ENCODE measurements around the gene ITPK1.

Gene ITPK1

DNA sequence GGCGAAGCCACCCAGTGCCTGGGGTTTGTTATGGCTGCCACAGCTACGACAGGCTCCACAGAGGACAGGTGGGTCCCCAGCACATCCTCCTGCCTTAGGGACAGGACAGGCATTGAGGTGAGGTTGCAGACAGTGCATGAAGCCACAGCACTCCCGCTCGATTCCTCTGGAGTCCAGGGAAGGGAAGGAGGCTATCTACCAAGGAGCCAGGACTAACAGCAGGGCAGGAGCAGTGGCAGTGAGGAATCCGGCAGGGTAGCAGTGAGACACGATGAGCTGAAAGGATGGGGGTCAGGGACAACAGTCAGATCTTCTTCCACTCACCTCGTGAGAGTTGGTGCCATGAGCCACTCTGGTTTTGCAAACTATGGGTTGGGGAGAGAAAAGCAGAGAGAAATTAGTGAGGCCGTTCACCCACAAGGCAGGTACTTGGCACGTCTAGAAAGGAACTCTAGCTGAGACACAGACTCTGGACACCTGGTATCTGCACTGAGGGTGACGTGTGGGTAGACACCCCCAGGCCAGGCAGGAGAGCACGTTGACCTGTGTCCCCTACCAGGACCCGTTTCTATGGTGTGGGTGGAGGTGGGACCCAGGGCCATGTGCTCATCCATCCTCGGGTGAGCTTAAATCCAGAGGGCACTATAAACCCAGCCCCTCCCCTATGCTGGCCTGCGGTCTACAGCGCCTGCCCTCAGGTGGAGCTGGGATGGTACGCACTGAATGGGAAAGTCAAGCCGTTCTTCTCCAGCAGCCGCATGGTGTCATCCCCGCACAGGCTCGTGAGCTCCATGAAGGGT, 153.5 kb downstream of the ITPK1 start:
- DNase-seq: no peak

DNA sequence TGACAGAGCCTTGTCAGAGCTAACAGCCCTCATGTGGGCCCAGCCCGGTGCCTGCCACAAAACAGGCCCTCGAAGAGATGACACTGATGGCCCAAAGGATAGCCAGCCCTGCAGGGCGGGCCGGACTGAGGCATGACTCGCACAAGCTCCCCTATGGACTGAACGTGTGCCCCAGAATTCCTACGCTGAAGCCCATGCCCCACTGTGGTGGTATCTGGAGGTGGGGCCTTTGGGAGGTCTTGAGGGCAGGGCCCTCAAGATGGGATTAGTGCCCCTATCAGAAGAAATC, 154.2 kb downstream of the ITPK1 start:
- no peak for DNase-seq

DNA sequence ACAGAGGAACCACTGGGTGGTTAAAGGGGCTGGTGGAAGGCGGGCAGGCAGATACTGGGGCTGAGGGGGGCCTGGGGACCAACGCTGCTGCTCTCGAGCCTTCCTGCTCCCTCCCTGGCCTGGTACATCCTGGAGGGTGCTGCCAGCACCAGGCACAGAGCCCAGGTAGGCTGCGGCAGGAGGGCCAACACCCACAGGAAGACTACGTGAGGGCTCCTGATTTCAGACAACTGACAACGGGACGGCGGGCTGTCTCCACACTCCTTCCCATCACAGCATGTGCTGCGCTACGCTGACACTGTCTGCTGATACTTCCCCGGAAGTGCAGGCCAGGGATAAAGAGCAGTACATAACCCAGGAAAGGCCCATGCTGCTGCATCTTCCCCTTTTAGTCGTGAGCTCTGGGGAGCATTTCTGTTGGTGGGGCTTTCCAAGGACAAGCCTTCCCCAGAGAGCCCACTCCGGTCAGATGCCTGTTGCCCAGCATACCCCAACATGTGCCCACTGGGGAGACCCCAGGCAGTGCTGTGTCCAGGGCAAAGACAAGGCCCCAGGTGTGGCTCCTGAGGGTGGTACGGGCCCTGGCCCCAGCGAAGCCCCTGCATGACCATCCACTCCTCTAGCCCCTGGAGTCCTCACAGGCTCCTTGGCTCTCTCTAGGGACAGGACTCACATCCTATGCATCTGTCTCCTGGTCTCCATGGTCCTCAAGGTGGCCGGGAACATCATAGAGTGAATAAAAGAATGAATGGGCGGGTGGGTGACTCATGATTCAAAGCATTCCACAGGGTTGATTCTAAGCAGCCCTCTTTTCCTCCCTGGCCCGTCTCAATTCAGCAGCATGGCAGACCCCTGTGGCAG, 154.8 kb downstream of the ITPK1 start:
- DNase-seq: peak; percentile 44

DNA sequence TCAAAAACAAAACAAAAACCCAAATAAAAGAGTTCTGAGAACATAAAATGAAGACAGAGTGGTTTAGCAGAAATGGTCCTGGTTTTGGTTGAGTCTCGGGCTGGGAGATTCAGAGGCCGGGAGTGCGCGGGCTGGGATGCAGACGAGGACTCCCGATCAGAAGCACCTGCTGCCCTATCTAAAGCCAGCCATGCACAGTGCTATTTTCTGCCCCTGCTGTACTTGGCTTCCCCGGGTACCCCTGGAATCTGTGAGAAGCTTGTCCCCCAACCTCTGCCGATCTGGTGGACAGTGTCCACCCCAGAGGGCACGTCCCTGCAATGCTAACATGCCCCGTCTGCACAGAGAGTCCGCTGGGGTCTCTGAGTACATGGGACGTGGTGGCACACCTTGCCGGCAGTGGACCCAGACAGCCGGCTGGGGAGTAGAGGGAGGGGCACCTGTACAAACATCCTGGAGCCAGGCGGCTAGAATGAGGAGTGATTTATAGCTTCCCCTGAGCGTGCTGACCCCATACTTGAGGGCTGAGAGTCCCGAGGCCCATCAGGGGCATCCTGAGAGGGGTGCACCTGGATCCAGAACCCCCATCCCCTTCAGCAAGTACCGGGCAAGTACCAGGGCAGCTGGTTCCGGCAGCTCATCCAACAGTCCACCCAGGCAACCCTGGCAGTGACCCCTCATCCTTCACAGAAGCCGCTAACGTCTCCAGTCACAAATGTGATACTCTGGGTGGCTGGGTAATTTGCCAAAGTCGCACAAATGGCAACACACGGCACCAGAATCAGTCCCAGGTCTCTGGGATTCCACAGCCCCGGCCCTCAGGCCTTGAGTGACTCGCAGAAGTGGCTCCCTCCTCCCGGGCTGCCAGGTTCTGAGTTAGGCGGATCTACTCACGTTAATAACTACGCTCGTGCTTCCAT, 155.7 kb downstream of the ITPK1 start:
- DNase-seq: peak; percentile 52

DNA sequence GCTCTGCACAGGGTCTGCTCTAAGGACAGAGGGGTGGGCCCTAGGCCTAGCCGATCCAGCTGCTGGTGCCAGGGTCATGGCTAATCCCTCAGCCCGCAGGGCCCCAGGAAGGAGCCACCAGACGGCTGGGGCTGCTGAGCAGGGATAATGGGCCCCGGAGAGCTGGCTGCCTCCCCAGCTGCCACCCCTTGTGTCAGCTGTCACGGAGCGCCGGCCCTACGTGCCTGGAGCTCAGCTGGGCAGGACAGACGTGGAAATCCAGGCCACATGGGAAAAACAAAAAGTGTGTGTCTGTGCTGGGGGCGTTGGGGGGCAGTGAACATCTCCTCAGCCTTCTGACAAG, 156.6 kb downstream of the ITPK1 start:
- DNase-seq: peak; percentile 24

DNA sequence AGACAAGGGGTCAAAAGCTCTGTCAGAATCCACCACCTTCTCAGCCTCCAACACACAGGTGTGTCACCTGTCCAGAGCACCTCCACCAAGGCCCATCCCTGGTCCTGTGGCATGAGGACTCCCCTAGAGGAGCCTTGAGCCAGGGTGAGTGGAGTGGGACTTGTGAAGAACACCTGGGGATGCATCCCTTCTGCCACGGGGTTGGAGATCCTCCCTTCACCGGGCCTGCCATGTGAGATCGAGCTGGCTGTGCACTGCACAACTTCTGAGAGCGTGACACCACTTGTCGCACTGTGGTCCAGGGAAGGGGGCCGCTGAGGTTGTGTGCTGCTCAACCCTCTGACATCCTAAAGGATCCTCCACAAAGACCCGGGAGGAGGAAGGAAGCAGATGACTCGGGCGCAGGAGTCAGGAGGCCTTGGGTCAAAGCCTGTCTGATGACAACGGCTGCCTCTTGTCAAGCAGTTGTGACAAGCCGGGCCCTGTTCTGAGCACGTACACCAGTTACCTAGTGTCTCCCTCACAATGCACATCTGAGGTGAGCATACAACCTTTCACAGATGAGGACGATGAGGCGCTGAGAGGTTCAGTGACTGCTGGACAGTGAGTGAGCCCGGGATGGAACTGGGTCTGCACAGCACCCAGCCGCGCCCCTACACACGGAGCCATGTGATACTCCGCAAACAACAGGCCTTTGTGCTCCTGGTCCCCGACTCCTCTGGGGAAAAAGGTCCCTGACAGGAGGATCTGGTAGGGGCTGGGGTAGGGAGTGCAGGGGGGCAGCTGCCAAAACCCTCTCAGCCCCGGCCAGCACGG, 157.1 kb downstream of the ITPK1 start:
- no peak for DNase-seq

DNA sequence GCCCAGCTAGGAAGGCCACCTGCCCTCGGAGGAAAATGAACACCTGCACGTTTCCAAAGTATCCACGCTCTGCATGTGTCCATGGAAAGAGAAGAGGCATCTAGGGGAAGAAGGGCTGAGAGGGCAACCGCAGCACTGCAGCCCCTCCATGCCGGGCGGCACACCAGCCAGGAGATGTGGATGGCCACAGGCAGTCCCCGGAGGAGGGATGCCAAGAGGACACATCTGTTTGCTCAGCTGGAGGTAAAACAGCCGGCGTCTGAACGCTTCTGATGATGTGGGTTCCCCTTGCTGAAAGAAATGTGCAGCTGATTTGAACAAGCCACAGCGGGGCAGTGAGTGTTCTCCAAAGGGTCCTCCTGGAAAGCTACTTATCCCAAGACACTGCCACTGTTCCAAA, 158.8 kb downstream of the ITPK1 start:
- peak; percentile 77 for DNase-seq

DNA sequence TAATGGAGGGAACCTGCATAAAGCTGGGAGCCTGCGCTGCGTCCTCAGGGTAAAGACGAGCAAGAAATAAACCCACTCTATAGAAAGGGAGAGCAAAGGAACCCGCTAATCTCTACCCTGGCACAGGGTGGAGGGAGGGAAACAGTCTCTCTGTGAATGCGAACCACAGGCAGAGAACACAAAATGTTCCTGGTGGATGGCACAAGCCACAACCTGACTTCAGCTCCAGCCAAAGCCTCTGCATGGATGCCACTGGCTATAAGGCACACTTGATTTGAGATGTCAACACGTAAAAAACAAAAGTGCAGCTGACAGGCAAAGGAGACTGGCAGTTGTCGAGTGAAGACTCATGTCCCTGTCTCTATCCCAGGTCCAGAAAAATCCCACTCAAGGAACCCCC, 160.3 kb downstream of the ITPK1 start:
- DNase-seq: no peak

DNA sequence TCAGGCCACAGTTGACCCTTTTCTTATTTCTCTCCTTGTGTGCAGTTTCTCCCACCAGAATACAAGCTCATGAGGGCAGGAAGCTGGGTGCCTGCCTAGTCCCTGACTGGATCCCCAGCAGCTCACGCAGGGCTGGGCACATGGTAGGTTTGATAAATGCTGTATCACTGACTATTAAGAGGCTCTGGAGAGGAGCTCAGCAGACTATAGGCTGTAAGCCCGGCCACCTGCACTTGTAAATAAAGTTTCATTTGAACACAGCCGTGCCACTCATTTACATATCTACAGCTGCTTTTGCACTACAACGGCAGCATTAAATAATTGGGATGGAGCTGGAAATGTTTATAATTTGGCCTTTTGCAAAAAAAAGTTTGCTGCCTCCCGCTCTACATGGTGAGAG, 160.8 kb downstream of the ITPK1 start:
- peak; percentile 20 for DNase-seq

DNA sequence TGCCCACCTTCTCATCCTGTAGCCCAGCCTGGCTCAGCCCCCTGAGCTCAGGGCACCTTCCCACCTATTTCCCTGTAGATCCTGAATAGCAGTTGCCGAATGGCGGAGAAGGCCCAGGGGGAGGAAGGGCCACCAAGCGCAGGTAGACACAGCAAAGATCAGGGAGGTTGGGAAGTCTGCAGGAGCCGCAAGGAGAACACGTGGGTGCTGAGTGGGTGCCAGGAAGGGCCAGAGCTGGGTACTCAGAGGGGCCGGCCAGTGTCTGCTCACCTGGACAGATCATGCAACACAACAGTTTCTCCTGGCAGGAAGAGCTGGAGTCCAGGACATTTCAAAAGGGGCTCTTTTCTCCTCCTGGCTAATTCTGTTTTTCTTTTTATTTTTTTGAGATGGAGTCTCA, 162.2 kb downstream of the ITPK1 start:
- DNase-seq: no peak

DNA sequence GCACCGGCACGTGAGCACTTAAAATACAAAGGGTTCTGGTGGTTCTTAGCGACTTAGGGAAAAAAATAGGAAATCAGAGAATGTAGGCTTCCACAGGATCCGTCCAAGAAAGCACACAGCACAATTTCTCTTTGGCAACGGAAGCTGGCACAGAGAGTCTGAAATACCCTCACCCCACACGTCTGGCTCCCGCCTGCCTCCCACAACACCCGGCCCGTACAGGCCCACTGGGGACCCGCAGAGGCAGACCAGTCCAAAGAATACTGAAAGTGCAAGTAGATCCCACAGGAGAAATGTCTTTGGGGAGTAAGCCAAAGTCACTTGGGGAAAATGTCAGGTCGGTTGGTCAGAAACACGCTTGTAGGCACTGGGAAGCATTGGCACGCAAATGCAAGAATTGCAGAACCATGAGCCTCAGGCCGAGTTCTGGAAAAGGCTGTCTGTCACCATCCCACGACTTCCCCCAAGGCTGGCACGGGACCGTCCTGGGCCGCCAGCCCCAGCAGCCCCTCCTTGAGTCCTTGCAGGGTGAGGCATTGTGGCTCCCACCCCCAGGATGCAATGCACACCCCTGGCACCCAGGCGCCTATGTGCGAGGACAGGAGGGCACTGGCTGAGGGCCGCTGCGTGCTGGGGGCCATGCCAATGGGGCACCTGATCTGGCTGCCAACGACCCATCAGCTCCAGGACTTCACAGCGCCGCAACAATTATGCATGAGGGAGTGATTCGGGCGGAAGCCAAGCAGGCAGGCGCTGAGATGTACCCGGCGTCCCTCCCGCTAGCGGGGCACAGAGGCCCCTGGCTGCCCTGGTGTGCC, 163.0 kb downstream of the ITPK1 start:
- DNase-seq: no peak

DNA sequence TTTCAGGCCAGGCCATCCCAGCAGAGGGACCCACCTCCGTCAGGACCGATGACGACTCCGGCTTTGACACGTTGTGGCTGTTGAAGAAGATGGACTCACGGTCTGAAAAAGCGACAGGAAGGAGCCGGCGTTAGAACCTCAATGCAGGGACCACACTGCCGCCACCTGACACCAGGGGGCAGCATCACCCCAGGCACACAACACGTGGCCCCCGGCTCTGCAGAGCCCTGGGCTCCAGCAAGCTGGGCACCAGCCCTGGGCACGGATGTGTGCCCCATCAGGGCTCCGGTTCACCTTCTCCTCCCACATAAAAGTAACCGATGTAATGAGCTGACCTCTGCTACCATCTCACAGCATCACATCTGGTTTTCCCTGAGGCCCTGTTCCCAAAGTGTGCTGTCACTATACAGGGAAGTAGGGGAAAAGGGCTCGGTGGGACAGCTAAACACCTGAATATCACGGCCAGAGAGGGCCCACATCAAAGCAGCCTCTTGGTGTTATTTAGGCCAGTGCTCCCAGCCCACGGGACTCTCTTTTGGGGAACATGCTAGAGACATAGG, 163.7 kb downstream of the ITPK1 start:
- DNase-seq: no peak

DNA sequence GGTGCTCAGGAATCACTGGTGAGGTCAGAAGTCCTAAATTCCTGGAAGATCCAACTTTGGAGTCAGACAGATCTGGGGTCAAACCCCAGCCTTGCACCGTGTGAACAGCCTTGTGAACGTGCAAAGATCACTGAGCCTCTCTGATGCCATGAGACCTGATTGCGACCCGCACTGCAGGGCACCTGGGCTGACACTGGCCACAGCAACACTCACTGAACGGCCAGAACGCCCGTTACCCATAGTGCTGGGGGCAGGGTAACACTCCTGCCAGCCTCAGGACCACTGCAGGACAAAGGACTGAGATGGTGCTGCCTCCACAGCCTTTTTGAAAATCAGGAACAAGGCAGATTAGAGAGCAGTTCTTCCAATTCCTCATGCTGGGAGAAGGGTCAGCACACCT, 164.5 kb downstream of the ITPK1 start:
- DNase-seq: no peak

DNA sequence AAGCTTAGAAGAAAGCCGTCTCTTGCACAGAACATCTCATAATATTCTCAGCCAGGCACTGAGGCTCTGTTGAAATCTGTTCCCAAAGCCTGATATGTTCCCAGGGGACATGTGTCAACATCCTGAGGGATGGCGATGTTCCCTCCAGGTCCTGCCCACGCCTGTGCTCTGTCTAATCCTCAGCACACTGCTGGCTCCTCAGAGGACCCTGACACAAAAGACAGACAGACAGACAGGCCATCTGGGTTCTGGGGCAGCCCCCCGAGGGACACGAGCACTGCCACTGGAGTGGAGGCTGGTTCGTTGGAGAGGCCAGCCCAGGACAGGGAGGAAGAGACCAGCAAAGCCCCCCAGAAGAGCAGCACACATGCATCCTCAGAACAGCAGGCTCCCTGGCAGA, 165.0 kb downstream of the ITPK1 start:
- no peak for DNase-seq

DNA sequence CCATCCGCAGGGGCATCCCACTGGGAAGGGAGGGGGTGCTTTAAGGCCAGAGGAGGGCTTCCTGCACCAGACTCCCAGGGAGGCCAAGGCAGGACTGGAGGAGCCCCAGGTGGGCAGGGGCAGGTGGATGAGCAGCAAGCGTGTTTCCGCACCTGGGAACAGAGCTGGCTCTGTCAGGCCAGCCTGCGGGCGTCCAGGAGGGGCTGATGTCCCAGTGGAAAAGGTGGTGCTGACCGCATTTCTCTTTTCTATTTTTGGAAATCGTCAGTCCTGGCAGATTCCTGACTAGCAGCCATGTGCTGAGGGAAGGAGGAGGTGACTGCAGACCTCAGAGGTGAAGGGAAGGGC, 165.6 kb downstream of the ITPK1 start:
- no peak for DNase-seq

DNA sequence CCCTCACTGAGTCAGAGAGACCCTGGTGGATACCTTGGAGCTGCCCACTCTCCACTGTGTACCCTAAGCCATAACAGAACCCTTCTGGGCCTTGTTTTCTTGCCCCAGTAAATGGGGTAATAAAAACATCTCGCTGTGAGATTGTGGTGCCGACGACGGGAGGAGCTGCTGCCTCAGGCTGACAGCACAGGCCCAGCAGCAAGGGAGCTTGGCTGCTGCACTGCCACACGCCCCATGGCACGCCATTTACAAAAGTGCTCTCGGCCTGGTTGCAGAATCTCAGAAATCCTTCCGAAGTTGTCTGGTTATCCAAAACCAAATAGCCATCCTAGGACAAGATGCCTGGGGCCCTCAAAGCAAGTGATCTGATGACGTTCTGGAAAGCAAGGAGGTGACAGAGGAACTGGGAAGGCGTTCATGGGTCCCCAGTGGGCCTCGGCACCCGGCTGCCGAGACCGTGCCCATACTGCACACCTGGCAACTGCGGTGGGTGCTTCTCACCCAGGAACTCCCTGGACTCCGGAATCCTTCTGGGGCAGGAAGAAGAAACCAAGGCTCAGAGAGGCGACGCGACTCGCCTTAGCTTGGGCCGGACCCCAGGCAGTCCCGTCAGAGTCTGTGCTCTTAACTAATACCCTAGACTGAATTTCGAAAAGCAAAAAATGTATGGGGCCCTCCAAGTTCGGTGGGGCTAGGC, 166.1 kb downstream of the ITPK1 start:
- no peak for DNase-seq

DNA sequence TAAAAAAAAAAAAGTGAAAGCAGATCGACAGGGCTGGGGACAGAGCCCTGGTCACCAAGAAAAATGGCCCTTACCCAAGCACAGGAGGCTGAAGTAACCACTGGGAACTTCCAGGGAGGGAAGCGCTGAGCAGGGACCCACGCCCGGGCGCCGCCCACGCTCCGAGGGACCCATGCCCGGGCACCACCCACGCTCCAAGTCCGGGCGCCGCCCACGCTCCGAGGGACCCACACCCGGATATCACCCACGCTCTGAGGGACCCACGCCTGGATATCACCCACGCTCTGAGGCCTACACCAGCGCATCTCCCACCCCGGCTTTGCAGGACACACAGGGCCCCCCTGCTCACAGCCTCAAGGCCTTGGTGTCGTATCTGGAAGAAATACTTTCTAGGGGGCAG, 167.1 kb downstream of the ITPK1 start:
- no peak for DNase-seq

DNA sequence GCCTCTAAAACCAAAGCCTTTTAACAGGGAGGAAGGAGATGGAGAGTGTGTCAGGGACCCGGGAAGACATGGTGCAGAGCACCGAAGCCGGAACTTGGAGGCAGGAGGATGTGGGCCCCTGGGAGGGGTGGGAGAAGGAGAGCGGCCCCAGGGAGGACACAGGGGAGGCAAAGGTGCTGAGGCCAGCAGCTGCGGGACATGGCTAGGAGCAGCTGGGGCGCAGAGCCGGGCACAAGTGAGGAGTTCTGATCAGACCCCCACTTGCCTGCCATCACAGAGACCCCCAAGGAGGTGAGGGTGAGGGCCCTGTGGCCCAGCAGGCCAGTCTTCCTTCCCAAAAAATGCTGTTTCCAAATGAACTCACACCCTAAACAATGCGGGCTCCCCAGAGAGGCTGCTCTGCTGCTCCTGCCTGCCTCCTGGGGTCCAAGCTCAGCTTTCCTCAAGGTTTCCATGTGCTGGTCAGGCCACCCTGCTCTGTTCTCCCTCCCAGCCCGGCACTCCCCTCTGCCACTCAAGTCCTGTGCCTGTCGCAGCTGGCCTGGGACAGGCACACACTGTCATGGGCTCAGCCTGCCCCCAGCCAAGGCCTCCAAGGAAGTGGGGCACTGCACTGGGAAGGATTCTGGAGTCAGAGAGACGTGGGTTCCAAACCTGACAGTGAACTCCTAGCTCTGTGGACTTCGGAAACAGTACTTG, 168.7 kb downstream of the ITPK1 start:
- no peak for DNase-seq

DNA sequence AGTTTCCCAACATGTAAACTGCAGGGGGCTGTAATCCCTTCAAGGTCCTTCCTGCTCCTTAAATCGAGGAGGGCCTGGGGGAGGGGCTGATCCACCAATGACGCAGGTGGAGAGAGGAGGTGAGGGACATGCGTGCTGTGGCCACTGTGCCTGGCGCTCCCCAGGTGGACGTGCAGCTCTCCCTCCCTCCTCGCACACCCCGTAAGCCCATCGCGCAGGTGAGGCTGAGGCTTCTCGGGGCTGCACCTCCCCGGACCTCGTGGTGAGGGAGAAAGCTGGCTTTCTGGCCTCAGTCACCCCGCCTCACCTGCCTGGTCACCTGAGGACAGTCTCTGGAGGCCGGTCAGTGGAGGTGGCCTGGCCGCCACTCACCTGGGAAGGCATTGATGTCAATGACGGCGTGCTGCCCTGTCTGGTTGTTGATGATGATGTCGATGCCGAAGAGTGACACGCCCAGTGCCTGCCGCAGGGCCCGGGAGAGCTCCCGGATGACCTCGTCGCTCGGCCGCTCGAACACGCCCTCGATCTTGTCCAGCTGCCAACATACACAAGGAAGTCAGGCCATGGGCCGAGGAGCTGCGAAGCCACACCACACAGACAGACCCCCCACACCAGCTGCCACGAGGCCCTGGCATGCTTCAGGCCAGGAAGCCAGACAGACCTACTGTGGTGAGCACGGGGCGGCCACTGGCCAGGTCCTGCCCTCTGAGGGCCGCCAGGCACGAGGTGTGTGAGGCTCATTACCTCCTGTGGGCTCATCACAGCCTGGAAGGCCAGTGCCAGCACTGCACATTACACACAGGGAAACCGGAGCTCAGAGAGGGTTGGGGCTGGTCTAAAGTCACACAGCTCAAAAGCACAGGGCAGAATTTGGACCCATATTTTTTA, 169.5 kb downstream of the ITPK1 start:
- no peak for DNase-seq

Measured in NCI-H510A (cell line).